ENCODE measurements around the gene PRUNE2. TPM values are rescaled to one million over a fixed set of nuclear protein-coding genes. Genes with fewer than 3 reads are reported as not detected.

The PRUNE2 gene
- total RNA-seq, 4 donors from 2014 or later, result 3.7 to 7.8 (median 4.9) TPM

DNA sequence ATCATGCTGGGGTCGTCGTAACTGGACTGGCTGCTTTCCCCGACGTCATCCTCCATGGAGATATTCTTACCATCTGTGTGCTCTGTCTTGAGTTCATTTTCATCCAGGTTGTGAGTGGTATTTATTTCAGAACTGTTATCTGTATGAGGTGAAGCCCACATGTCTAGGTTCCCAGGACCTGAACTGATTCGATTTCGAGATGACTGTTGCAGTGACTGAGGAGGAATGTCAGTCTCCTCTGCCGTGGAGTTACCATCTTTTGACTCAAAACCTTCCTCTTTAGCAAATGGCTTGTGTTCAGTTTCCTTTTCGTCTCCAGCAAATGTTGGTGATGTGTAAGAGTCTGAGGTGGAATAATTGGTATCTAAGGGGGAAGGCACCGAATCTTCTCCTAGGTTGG is 196.9 kb downstream of the PRUNE2 start:
- no peaks in the 10 kb centered on the region for H3K27me3 ChIP-seq
- H3K9me3 ChIP-seq, result no peaks in the 10 kb centered on the region
- no peak overlapping the region for H3K4me3 ChIP-seq (replicated peaks in 1 of 3)
- no peak overlapping the region for H3K27ac ChIP-seq
- DNase-seq, result no peak
- no peaks in the 10 kb centered on the region for H3K36me3 ChIP-seq
- intact Hi-C loops (cut with DNase I), result no loop called here
- no peak for TF ChIP-seq POLR2A (IDR thresholded peaks at IDR 0.05)
- no peak for TF ChIP-seq CTCF (IDR thresholded peaks at IDR 0.05)
- 83 to 90% methylated on average over 9 of the region's 9 CpGs for WGBS, 2 donors
- no peaks in the 10 kb centered on the region for H3K4me1 ChIP-seq

DNA sequence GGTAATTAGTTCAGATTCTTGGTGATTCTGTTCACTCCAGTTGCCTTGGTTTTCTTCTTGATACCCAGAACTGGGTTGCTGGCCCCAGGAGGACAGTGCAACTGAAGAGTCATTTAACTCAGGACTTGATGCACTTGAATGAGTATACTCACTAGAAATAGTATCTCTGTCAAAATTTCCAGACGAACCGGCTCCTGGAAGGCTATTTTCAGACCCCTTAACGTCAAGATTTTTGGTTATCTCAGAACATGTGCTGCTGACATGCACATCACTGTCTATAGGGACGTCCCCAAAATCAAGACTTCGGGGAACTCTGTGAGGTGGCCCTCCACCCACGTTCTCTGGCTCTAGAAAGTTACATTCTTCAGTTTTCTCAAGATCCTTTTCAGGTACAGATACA is 198.4 kb downstream of the PRUNE2 start:
- H3K27me3 ChIP-seq, result no peaks in the 10 kb centered on the region
- no peak for TF ChIP-seq CTCF (IDR thresholded peaks at IDR 0.05)
- TF ChIP-seq POLR2A (IDR thresholded peaks at IDR 0.05), result no peak
- 49 to 56% methylated on average over 6 of the region's 6 CpGs for WGBS, 2 donors
- no peaks in the 10 kb centered on the region for H3K36me3 ChIP-seq
- no peak overlapping the region for H3K27ac ChIP-seq
- DNase-seq, result no peak
- no peaks in the 10 kb centered on the region for H3K4me1 ChIP-seq
- intact Hi-C loops (cut with DNase I), result no loop called here
- H3K4me3 ChIP-seq (replicated peaks in 1 of 3), result no peak overlapping the region
- no peaks in the 10 kb centered on the region for H3K9me3 ChIP-seq

DNA sequence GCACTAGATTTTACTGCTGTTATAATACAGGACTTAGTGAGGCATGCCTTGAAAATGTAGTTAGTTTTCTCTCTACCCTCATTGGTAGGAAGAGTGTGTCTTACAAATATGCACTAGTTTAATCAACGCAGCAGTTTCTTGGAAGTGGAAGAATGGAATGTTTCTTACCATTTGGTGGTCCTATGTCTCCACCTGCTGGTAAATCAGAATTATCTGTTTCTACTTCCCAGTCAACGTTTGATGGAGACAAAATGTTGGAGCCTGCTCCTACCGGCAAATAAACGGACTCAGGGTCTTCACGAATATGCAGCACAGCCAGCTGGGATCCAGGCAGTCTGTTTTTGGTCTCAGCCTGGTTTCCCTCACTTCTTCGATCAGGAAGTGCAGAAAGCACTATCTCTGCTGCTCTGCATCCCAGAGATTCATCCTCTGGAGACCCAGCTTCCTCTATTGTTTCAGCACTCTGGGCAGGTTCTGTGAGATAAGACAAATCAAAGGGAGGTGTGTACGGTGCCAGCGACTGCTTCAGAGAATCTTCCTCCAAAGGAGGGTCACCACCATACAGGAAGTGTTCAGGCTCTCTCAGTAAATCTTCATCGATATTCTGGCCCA is 201.2 kb downstream of the PRUNE2 start:
- Histone ChIP-seq H3K9me3 (no peaks in the 10 kb centered on the region), H3K27ac (no peak overlapping the region), H3K27me3 (no peaks in the 10 kb centered on the region), H3K4me1 (no peaks in the 10 kb centered on the region), H3K36me3 (no peaks in the 10 kb centered on the region), H3K4me3 (replicated peaks in 1 of 3) (no peak overlapping the region)
- TF ChIP-seq CTCF (IDR thresholded peaks at IDR 0.05), result peak; percentile 33 to 89 (median 66)
- TF ChIP-seq POLR2A (IDR thresholded peaks at IDR 0.05), result no peak
- intact Hi-C loops (cut with DNase I), result loop anchor here (2.0 kb wide), 1 partner anchor 258 kb away; no protein-coding TSS in a partner anchor
- no peak for DNase-seq
- WGBS, 2 donors, result 11 to 24% methylated on average over 8 to 9 of the region's 9 CpGs

DNA sequence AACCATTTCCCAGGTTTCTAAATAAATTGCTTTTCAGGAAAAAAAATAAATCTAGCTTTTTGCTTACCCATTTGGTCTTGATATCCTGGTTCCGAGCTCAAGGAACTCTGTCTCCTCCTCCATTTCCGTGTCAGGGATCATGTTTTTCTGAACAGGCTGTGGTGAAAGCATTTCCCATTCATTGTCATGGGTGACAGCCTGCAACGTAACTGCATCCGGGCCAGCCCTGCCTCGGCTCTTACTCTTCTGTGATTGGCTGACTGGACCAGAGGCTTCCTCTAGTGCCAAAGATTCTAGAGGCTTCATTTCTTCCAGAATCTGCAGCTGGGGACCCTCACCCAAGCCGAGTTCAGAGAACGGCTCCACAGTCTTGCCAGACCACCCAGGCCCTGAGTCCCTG is 202.6 kb downstream of the PRUNE2 start:
- Histone ChIP-seq H3K27me3 (no peaks in the 10 kb centered on the region), H3K4me3 (replicated peaks in 1 of 3) (no peak overlapping the region), H3K9me3 (no peaks in the 10 kb centered on the region), H3K4me1 (no peaks in the 10 kb centered on the region), H3K27ac (no peak overlapping the region), H3K36me3 (no peaks in the 10 kb centered on the region)
- WGBS, 2 donors, result 61% methylated on average over 7 of the region's 7 CpGs
- no peak for DNase-seq
- TF ChIP-seq POLR2A (IDR thresholded peaks at IDR 0.05) (no peak), CTCF (IDR thresholded peaks at IDR 0.05) (no peak)
- intact Hi-C loops (cut with DNase I), result no loop called here

GRCh38 chr9:76701441-76702039 is 204.4 kb downstream of the PRUNE2 start:
- 67 to 77% methylated on average over 3 of the region's 3 CpGs for WGBS, 2 donors
- Histone ChIP-seq H3K27me3 (no peaks in the 10 kb centered on the region), H3K36me3 (no peaks in the 10 kb centered on the region), H3K4me1 (no peaks in the 10 kb centered on the region), H3K27ac (no peak overlapping the region), H3K9me3 (no peaks in the 10 kb centered on the region), H3K4me3 (replicated peaks in 1 of 3) (no peak overlapping the region)
- DNase-seq, result no peak
- intact Hi-C loops (cut with DNase I), result no loop called here
- TF ChIP-seq CTCF (IDR thresholded peaks at IDR 0.05), result no peak
- no peak for TF ChIP-seq POLR2A (IDR thresholded peaks at IDR 0.05)
